ENCODE measurements around the gene BRAT1.
A peak's percentile ranks its signal among the peaks of the same experiment; 100 is the strongest.

BRAT1 gene

GRCh38 chr7:2522780-2523433, 32.4 kb downstream of the BRAT1 start:
- DNase-seq: no peak

GRCh38 chr7:2521952-2522591, 33.3 kb downstream of the BRAT1 start:
- DNase-seq: peak; percentile 83

- DNase-seq: no peak
These were observed 34.0 kb downstream of the BRAT1 start for GRCh38 chr7:2521341-2521745.

GRCh38 chr7:2520761-2521290, 34.5 kb downstream of the BRAT1 start:
- no peak for DNase-seq

- peak; percentile 27 for DNase-seq
These were observed 35.1 kb downstream of the BRAT1 start for GRCh38 chr7:2520131-2520760.

- DNase-seq: peak; percentile 90
These were observed 36.0 kb downstream of the BRAT1 start, which contains the start of gene LFNG for GRCh38 chr7:2519119-2519930. Gene LFNG, plus strand, starts transcription at chr7:2519774. Its CDS starts 88 bp downstream, at chr7:2519862.

GRCh38 chr7:2518737-2519118, 36.6 kb downstream of the BRAT1 start:
- DNase-seq: no peak

GRCh38 chr7:2517678-2518507, 37.4 kb downstream of the BRAT1 start:
- no peak for DNase-seq

GRCh38 chr7:2517026-2517425, 38.3 kb downstream of the BRAT1 start:
- no peak for DNase-seq

GRCh38 chr7:2516194-2516555, 39.1 kb downstream of the BRAT1 start:
- DNase-seq: no peak

GRCh38 chr7:2515424-2516193, 39.7 kb downstream of the BRAT1 start:
- no peak for DNase-seq

GRCh38 chr7:2514473-2515423, 40.6 kb downstream of the BRAT1 start:
- DNase-seq: no peak

- no peak for DNase-seq
These were observed 41.6 kb downstream of the BRAT1 start for GRCh38 chr7:2513702-2514101.

- no peak for DNase-seq
These were observed 42.6 kb downstream of the BRAT1 start for GRCh38 chr7:2512713-2513112.

- DNase-seq: peak; percentile 41
These were observed 43.1 kb downstream of the BRAT1 start for GRCh38 chr7:2512179-2512661.

GRCh38 chr7:2511769-2512168, 43.6 kb downstream of the BRAT1 start:
- DNase-seq: no peak

- DNase-seq: peak; percentile 64
These were observed 44.2 kb downstream of the BRAT1 start for GRCh38 chr7:2510909-2511768.

- DNase-seq: no peak
These were observed 45.1 kb downstream of the BRAT1 start for GRCh38 chr7:2510130-2510776.

Measured in CD4-positive, alpha-beta T cell treated with Interleukin-12 subunit alpha and Interleukin-12 subunit beta, for 1 hour (primary cell).